ENCODE measurements around the gene CCDC146. TPM values are rescaled to one million over a fixed set of nuclear protein-coding genes. Genes with fewer than 3 reads are reported as not detected.

The CCDC146 gene
- total RNA-seq, 1 experiment from 2014 or later: 0.72 TPM

GRCh38 chr7:77269360-77270093 is 147.1 kb downstream of the CCDC146 start:
- no peak overlapping the region for H3T11ph ChIP-seq (ENCODE audit: low read length)

More at GRCh38 chr7:77269360-77270093, 147.1 kb downstream of the CCDC146 start:
- H3K27me3 Mint-ChIP-seq (ENCODE audit: low read depth): peaks cover 2% of the 10 kb centered on the region; the same call in 1 of the 2 replicates
- no peak for TF ChIP-seq CTCF (conservative IDR thresholded peaks at IDR 0.05)
- Histone ChIP-seq H2BK20ac (ENCODE audit: low read depth, low read length, poor library complexity, severe bottlenecking) (no peak overlapping the region), H4K20me1 (ENCODE audit: control insufficient read depth, insufficient read depth, insufficient read length) (no peaks in the 10 kb centered on the region), H2AK5ac (ENCODE audit: insufficient read length, low read length) (no peak overlapping the region), H2BK12ac (ENCODE audit: insufficient read length, low read depth, low read length) (no peak overlapping the region), H3K18ac (ENCODE audit: insufficient read length, low read depth, low read length) (no peak overlapping the region), H3K9ac (ENCODE audit: extremely low read depth, insufficient read length, low read length) (no peak overlapping the region), H3K27me3 (ENCODE audit: insufficient read depth, low read length) (peaks cover 2% of the 10 kb centered on the region; the same call in 1 of the 2 replicates), H2AFZ (ENCODE audit: low read length) (no peak overlapping the region), H3K4me2 (ENCODE audit: insufficient read depth, insufficient read length, low read length) (no peak overlapping the region), H3K23ac (ENCODE audit: insufficient read length, low read depth, low read length) (no peak overlapping the region), H3K23me2 (ENCODE audit: insufficient read length, low read depth, low read length, poor library complexity, severe bottlenecking) (no peaks in the 10 kb centered on the region), H2BK15ac (ENCODE audit: low read depth, low read length) (no peak overlapping the region), H3K27ac (ENCODE audit: insufficient read length, low read depth, low read length) (no peak overlapping the region), H4K5ac (ENCODE audit: insufficient read length, low read depth, low read length) (no peak overlapping the region), H2BK5ac (ENCODE audit: insufficient read length, low read length) (no peak overlapping the region), H3K79me2 (ENCODE audit: insufficient read depth, low read length) (no peaks in the 10 kb centered on the region), H2BK120ac (ENCODE audit: low read depth, low read length, poor library complexity, severe bottlenecking) (no peak overlapping the region), H3K4me1 (ENCODE audit: insufficient read depth, low read length) (no peaks in the 10 kb centered on the region), H3K9me3 (ENCODE audit: control insufficient read depth, low read depth, low read length) (no peaks in the 10 kb centered on the region), H3K4ac (ENCODE audit: low read depth, low read length) (no peak overlapping the region), H3K79me1 (ENCODE audit: insufficient read depth, low read depth, low read length, poor library complexity, severe bottlenecking) (no peaks in the 10 kb centered on the region), H3K14ac (ENCODE audit: insufficient read depth, low read length) (no peak overlapping the region), H4K8ac (replicated peaks; ENCODE audit: insufficient read length, low read depth, low read length) (no peak overlapping the region), H3K56ac (ENCODE audit: insufficient read length, low read depth, low read length) (no peak overlapping the region), H4K91ac (ENCODE audit: insufficient read length, low read depth, low read length) (no peak overlapping the region)
- H3K9me3 Mint-ChIP-seq: no peaks in the 10 kb centered on the region
- no peak overlapping the region for H3K4me3 Mint-ChIP-seq
- no CpG with 5 or more reads among the region's 4 CpGs for WGBS (ENCODE audit: extremely low coverage, insufficient read length, low lambda C conversion rate)
- DNase-seq: no peak
- no peaks in the 10 kb centered on the region for H3K4me1 Mint-ChIP-seq
- H3K27ac Mint-ChIP-seq: no peak overlapping the region
- no peaks in the 10 kb centered on the region for H3K36me3 Mint-ChIP-seq (ENCODE audit: insufficient read depth in 1 of 3, low read depth in 3 of 3)

Data from H9 (cell line).